BLaER1 treated with 17β-estradiol and CSF1 and Interleukin-3, amounts not matched to agents 10 nM and 100 nM (cell line): ENCODE results near the gene MAP2K5.

Source experiments
- H3K27ac ChIP-seq, 11 experiments: shearing (Covaris generic); formaldehyde crosslinking; 2 replicates each; pipeline ENCODE4 v1.8.1; 2022
- H3K27me3 ChIP-seq, 11 experiments: shearing (Covaris generic); formaldehyde crosslinking; 2 replicates each; pipeline ENCODE4 v1.8.1; 2022
- H3K36me3 ChIP-seq, 11 experiments: shearing (Covaris generic); formaldehyde crosslinking; 2 replicates each; pipeline ENCODE4 v1.8.1; 2022
- H3K4me1 ChIP-seq, 10 experiments: shearing (Covaris generic); formaldehyde crosslinking; 2 replicates each; pipeline ENCODE4 v1.8.1; 2022
- H3K4me2 ChIP-seq, 11 experiments: shearing (Covaris generic); formaldehyde crosslinking; 2 replicates each; pipeline ENCODE4 v1.8.1; 2022
- H3K4me3 ChIP-seq, 10 experiments: shearing (Covaris generic); formaldehyde crosslinking; 2 replicates each; pipeline ENCODE4 v1.8.1; 2022
- H3K9ac ChIP-seq, 11 experiments: shearing (Covaris generic); formaldehyde crosslinking; 2 replicates each; pipeline ENCODE4 v1.8.1; 2022
- H3K9me3 ChIP-seq, 11 experiments: shearing (Covaris generic); formaldehyde crosslinking; replicated peaks in 1 of 11; 2 replicates each; pipeline ENCODE4 v1.8.1; 2022
- H4K20me1 ChIP-seq, 11 experiments: shearing (Covaris generic); formaldehyde crosslinking; 2 replicates each; pipeline ENCODE4 v1.8.1; 2022
- Cebpa-rat ChIP-seq, 11 experiments: shearing (Covaris generic); IDR thresholded peaks; 2 replicates each; pipeline ENCODE4 v1.8.1; 2022

MAP2K5 gene

DNA sequence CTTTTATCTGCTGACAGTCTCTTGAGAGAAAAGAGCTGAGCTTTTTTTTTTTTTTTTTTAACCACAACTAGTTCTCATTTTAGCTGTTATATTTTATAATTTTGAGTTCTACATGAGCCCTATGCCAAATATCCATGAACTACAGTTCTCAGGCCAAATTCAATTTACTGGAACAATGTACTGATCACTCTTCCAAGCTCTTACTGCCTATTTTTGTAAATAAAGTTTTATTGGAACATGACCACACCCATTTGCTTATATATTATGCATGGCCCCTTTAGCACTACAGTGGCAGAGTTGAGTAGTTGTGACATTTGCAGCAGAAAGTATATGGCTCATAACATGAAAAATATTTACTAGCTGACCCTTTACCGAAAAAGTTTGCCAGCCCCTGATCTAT lies 153.6 kb downstream of the MAP2K5 start:
- H3K4me3 ChIP-seq: no peak overlapping the region
- no peak for TF ChIP-seq Cebpa-rat (IDR thresholded peaks at IDR 0.05)
- H3K9me3 ChIP-seq: peaks cover 6 to 15% (median 9%) of the 10 kb centered on the region in 11 experiments; a peak in 18 of 22 replicates
- no peak overlapping the region for H3K4me2 ChIP-seq
- no peaks in the 10 kb centered on the region for H4K20me1 ChIP-seq
- peaks cover 0 to 3% (median 0%) of the 10 kb centered on the region in 10 experiments; a peak in 4 of 20 replicates for H3K4me1 ChIP-seq
- H3K36me3 ChIP-seq: peaks cover 7 to 31% (median 18%) of the 10 kb centered on the region in 11 experiments; a peak in 17 of 22 replicates
- no peak overlapping the region for H3K27ac ChIP-seq
- no peaks in the 10 kb centered on the region for H3K27me3 ChIP-seq
- H3K9ac ChIP-seq: no peak overlapping the region

DNA sequence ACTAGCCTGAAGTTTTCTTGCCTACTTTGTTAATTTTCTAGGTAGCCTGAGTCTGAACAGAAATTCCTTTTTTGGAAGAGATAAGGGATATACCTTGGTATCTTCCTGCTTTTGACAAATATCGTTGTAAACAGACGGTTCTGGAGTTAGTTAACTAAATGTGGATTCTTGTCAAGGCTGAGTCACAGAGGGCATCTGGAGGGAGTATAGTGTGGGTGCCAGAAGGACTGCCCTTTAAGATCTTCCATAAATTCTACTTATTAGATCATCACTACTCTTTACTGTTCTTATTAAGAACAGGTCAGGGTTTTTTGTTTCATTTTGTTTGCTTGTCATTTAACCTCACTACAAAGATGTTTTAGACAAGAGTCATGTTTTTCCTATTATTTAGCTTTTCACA lies 157.5 kb downstream of the MAP2K5 start:
- Histone ChIP-seq H3K27me3 (no peaks in the 10 kb centered on the region), H3K9ac (no peak overlapping the region), H3K4me1 (no peaks in the 10 kb centered on the region), H4K20me1 (no peaks in the 10 kb centered on the region), H3K4me3 (no peak overlapping the region), H3K36me3 (peaks cover 14 to 49% (median 26%) of the 10 kb centered on the region in 11 experiments; a peak in 19 of 22 replicates), H3K9me3 (peaks cover 6 to 15% (median 9%) of the 10 kb centered on the region in 11 experiments; a peak in 18 of 22 replicates), H3K4me2 (no peak overlapping the region), H3K27ac (no peak overlapping the region)
- TF ChIP-seq Cebpa-rat (IDR thresholded peaks at IDR 0.05): no peak

DNA sequence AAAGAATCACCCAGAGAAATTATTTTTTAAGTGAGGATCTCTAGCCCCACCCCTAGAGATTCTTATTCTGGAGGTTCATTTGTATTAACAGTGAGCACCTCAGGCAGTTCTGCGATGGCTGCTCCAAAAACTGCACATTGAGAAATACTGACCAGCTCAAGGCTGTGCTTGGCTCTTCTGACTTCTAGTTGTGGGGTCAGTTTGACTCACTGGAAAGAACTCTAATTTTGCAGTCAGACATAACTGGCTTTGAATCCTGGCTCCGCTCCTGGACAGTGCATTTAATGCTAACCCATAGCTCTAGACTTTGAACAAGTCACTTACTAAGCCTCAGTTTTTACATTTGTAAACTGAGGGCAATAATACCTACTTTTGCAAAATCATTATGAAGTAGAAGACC lies 159.2 kb downstream of the MAP2K5 start:
- Histone ChIP-seq H3K27me3 (no peaks in the 10 kb centered on the region), H3K4me3 (no peak overlapping the region), H4K20me1 (no peaks in the 10 kb centered on the region), H3K9ac (no peak overlapping the region), H3K27ac (no peak overlapping the region), H3K36me3 (peaks cover 17 to 59% (median 36%) of the 10 kb centered on the region in 11 experiments; a peak in 19 of 22 replicates), H3K9me3 (peaks cover 6 to 15% (median 9%) of the 10 kb centered on the region in 11 experiments; a peak in 18 of 22 replicates), H3K4me2 (no peak overlapping the region), H3K4me1 (no peaks in the 10 kb centered on the region)
- no peak for TF ChIP-seq Cebpa-rat (IDR thresholded peaks at IDR 0.05)

DNA sequence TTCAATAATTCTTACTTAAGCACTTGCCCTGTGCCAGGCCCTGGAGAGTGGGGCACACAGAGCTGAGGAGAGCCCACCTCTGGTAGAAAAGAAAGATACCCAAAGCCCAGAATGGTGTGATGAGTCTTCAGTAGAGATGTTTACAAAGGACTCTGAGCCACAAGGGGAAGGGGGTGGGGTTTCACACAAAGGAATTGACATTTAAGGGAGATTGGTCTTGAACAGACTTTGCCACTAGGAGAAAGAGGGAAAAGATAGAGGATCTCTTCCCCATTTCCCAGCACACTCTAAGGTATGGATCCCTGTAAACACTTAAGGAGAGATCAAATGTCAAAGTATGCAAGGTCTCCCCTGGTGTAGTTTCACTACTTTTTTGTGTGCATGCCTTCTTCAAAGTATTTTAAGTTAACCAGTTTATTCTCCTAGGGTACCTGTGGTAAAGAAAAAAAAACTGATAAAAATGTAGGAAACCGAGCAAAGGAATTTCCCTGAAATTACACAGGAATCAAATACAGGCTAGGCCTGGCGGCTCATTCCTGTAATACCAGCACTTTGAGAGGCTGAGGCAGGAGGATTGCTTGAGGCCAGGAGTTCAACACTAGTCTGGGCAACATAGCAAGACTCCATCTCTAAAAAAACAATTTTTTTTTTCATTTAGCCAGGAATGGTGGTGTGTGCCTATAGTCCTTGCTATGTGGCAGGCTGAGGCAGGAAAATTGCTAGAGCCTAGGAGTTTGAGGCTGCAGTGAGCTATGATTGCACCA lies 165.2 kb downstream of the MAP2K5 start:
- Histone ChIP-seq H3K9me3 (no peaks in the 10 kb centered on the region), H4K20me1 (no peaks in the 10 kb centered on the region), H3K27me3 (no peaks in the 10 kb centered on the region), H3K4me2 (no peak overlapping the region), H3K27ac (no peak overlapping the region), H3K36me3 (peaks cover 10 to 66% (median 27%) of the 10 kb centered on the region in 11 experiments; a peak in 14 of 22 replicates), H3K4me1 (0 out of 20 replicates have a peak, but pooled peaks cover 0 to 3% (median 0%) of the 10 kb centered on the region in 10 experiments), H3K4me3 (no peak overlapping the region), H3K9ac (no peak overlapping the region)
- no peak for TF ChIP-seq Cebpa-rat (IDR thresholded peaks at IDR 0.05)

DNA sequence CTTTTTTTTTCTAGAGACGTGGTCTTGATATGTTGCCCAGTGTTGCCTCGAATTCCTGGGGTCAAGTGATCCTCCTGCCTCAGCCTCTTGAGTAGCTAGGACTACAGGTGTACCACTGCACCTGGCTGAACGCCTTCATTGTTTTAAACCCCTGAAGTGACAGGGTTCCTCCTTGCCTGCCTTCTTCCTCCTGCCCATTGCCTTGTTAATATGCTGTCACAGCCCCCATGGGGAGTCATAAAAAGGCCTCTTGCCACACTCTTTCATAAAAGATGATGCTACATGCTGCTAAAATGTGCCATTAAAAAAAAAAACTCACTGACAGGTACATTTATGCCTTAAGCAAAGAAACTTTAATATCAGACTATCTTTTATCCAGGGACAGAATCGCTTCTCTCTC lies 166.0 kb downstream of the MAP2K5 start:
- 0 out of 20 replicates have a peak, but pooled peaks cover 0 to 3% (median 0%) of the 10 kb centered on the region in 10 experiments for H3K4me1 ChIP-seq
- no peak overlapping the region for H3K4me3 ChIP-seq
- H3K27me3 ChIP-seq: no peaks in the 10 kb centered on the region
- no peaks in the 10 kb centered on the region for H4K20me1 ChIP-seq
- no peaks in the 10 kb centered on the region for H3K9me3 ChIP-seq
- no peak overlapping the region for H3K4me2 ChIP-seq
- H3K9ac ChIP-seq: no peak overlapping the region
- no peak for TF ChIP-seq Cebpa-rat (IDR thresholded peaks at IDR 0.05)
- H3K36me3 ChIP-seq: peaks cover 3 to 59% (median 21%) of the 10 kb centered on the region in 11 experiments; a peak in 13 of 22 replicates
- H3K27ac ChIP-seq: no peak overlapping the region

DNA sequence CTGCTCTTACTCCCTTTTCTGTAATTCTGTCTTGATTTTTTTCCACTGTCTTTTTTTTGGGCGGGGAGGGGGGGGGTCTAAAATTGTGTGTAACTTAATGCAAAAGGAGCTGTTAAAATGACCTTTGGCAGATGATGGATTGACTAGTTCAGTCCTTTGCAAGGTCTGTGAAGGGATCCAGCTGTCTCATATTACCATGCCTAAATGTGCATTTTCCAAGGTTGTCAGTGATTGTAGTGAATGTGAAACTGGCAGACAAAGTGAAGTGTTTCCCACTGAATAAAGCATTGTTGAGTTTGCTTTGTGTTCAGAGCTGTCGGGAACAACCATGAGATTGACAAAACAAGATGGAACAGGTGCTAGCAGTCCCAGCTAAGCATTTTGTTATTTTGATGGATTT lies 172.7 kb downstream of the MAP2K5 start:
- Histone ChIP-seq H3K27me3 (no peaks in the 10 kb centered on the region), H3K4me1 (0 out of 20 replicates have a peak, but pooled peaks cover 0 to under 1% (median 0%) of the 10 kb centered on the region in 10 experiments), H3K4me3 (no peak overlapping the region), H3K4me2 (no peak overlapping the region), H4K20me1 (no peaks in the 10 kb centered on the region), H3K9me3 (no peaks in the 10 kb centered on the region), H3K9ac (no peak overlapping the region), H3K27ac (no peak overlapping the region), H3K36me3 (peaks cover 0 to 21% (median 3%) of the 10 kb centered on the region in 11 experiments; a peak in 9 of 22 replicates)
- no peak for TF ChIP-seq Cebpa-rat (IDR thresholded peaks at IDR 0.05)

DNA sequence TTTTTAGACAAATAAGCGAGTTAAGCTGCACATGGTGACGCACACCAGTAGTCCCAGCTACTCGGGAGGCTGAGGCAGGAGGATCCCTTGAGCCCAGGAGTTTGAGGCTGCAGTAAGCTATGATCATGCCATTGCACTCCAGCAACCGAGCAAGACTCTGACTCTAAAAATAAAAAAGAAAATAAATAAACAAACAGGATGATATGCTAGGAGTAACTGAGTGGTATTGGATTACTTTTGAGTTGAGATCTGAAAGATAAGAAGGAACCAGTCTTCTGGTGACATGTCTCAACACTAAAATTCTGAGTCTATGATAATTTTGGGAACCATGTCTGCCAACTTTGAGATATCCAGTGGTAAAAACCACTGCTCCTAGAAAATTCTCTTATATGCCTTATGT lies 173.7 kb downstream of the MAP2K5 start:
- Histone ChIP-seq H3K27ac (no peak overlapping the region), H3K9me3 (no peaks in the 10 kb centered on the region), H3K9ac (no peak overlapping the region), H3K36me3 (peaks cover 0 to 11% (median under 1%) of the 10 kb centered on the region in 11 experiments; a peak in 10 of 22 replicates), H3K27me3 (no peaks in the 10 kb centered on the region), H3K4me3 (no peak overlapping the region), H4K20me1 (no peaks in the 10 kb centered on the region), H3K4me1 (peaks cover 0 to 4% (median 0%) of the 10 kb centered on the region in 10 experiments; a peak in 1 of 20 replicates), H3K4me2 (no peak overlapping the region)
- TF ChIP-seq Cebpa-rat (IDR thresholded peaks at IDR 0.05): no peak

DNA sequence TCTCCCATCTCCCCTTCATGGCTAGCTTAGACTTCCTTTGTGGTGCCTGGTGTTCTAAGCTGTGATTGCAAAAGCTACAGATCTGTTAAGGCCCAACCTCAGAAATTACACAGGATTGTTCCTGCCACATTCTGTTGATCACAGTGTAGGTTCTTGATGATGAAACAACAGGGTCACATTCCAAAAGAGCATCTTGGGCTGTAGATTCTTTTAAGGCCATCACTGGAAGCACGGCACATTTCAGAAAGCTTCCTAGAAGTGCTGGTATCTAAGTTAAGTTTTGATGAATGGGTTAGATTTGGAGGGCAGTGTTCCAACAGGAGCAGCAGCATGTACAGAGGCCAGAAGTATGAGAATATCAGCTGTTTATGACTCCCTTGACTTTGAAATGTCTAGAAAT lies 175.3 kb downstream of the MAP2K5 start:
- H3K4me2 ChIP-seq: no peak overlapping the region
- TF ChIP-seq Cebpa-rat (IDR thresholded peaks at IDR 0.05): no peak
- H3K27me3 ChIP-seq: no peaks in the 10 kb centered on the region
- no peak overlapping the region for H3K9ac ChIP-seq
- peaks cover 0 to 4% (median 0%) of the 10 kb centered on the region in 10 experiments; a peak in 1 of 20 replicates for H3K4me1 ChIP-seq
- H3K9me3 ChIP-seq: no peaks in the 10 kb centered on the region
- H3K27ac ChIP-seq: no peak overlapping the region
- no peaks in the 10 kb centered on the region for H4K20me1 ChIP-seq
- peaks cover 0 to 5% (median 0%) of the 10 kb centered on the region in 11 experiments; a peak in 5 of 22 replicates for H3K36me3 ChIP-seq
- no peak overlapping the region for H3K4me3 ChIP-seq

DNA sequence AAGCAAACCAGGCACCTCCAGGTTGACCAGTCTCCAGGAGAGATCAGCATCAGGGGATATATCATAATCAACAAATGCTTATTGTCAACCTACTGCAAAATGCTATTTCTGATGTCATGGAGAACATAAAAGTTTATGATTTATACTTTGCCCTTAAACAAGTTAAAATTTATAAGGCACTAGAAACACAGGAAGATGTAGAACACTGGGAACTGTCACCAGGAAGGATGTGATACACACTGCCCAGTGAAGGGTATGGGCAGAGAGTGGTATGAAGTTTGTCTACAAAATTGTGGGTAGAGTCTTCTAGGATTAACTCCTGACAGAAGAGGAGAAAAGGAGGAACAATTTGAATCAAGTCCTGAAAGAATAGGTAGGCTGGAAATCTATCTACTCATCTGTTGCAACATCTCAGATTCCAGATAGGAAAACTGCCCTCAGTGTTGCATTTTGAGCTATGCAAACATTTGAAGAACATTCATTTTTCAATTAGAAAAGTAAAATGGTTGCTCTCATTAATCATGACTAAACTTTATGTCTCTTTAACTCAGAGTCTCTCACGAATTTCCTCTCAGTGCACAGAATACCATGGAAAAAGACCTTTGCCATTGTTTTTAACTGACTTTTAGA lies 176.9 kb downstream of the MAP2K5 start:
- H3K4me1 ChIP-seq: peaks cover 0 to 4% (median 0%) of the 10 kb centered on the region in 10 experiments; a peak in 1 of 20 replicates
- no peak overlapping the region for H3K27ac ChIP-seq
- H3K36me3 ChIP-seq: peaks cover 0 to 18% (median 4%) of the 10 kb centered on the region in 11 experiments; a peak in 9 of 22 replicates
- no peaks in the 10 kb centered on the region for H3K27me3 ChIP-seq
- H3K4me3 ChIP-seq: no peak overlapping the region
- no peaks in the 10 kb centered on the region for H4K20me1 ChIP-seq
- no peak for TF ChIP-seq Cebpa-rat (IDR thresholded peaks at IDR 0.05)
- no peak overlapping the region for H3K4me2 ChIP-seq
- H3K9me3 ChIP-seq: no peaks in the 10 kb centered on the region
- no peak overlapping the region for H3K9ac ChIP-seq
